ENCODE data around the gene A2ML1.

GRCh38 chr12:8876887-8877286, 54.5 kb downstream of the A2ML1 start:
- no peak for TF ChIP-seq CTCF (IDR thresholded peaks at IDR 0.05)
- TF ChIP-seq POLR2AphosphoS5 (IDR thresholded peaks at IDR 0.05): no peak
- TF ChIP-seq POLR2A (IDR thresholded peaks at IDR 0.05): no peak
- no peak for TF ChIP-seq EP300 (IDR thresholded peaks at IDR 0.05)
